Retinal pigment epithelial cell (primary cell): ENCODE data around the gene ZFPM1.
A peak's percentile ranks its signal among the peaks of the same experiment; 100 is the strongest.

ENCODE experiments used
- DNase-seq: peaks from one replicate; pipeline ENCODE4 v3.0.0-alpha.2; 2010; ENCODE audit warnings: low read depth
- H3K4me3 ChIP-seq: 2 replicates; pipeline ENCODE4 v1.5.1; 2011; ENCODE audit warnings: mild to moderate bottlenecking, low read length, control low read depth, moderate library complexity
- CTCF ChIP-seq: conservative IDR thresholded peaks from 2 replicates; pipeline ENCODE4 v1.5.1; 2011; ENCODE audit warnings: low read depth, low read length, control low read depth, inconsistent platforms

ZFPM1 gene

GRCh38 chr16:88439706-88440105, 13.4 kb upstream of the ZFPM1 start:
- no peak for DNase-seq
- H3K4me3 ChIP-seq, result no peak overlapping the region
- TF ChIP-seq CTCF, result no peak

- no peak overlapping the region for H3K4me3 ChIP-seq
- no peak for TF ChIP-seq CTCF
- no peak for DNase-seq
These were observed 13.0 kb upstream of the ZFPM1 start for GRCh38 chr16:88440111-88440510.

- DNase-seq, result no peak
- H3K4me3 ChIP-seq, result no peak overlapping the region
- no peak for TF ChIP-seq CTCF
These were observed 12.2 kb upstream of the ZFPM1 start for GRCh38 chr16:88440686-88441405.

- no peak for DNase-seq
- H3K4me3 ChIP-seq, result no peak overlapping the region
- no peak for TF ChIP-seq CTCF
These were observed 11.6 kb upstream of the ZFPM1 start for GRCh38 chr16:88441460-88441859.

- no peak overlapping the region for H3K4me3 ChIP-seq
- TF ChIP-seq CTCF, result no peak
- no peak for DNase-seq
These were observed 10.7 kb upstream of the ZFPM1 start for GRCh38 chr16:88442383-88442726.

GRCh38 chr16:88442727-88443576, 10.1 kb upstream of the ZFPM1 start:
- peak; percentile 86 for TF ChIP-seq CTCF
- DNase-seq, result no peak
- H3K4me3 ChIP-seq, result no peak overlapping the region
